Measurements from ENCODE around the gene NAALADL1. TPM values are rescaled to one million over a fixed set of nuclear protein-coding genes. Genes with fewer than 3 reads are reported as not detected.

Gene NAALADL1
- total and polyA plus RNA-seq, 9 of the 15 experiments (the other 6 are each of a cell fraction or from before 2014, with no cell fraction given) = 0.06 to 0.72 (median 0.22) TPM; not detected in 4

- no peak for ATAC-seq
- Histone ChIP-seq H3K9ac (ENCODE audit: insufficient read depth in 1 of 2, low read depth in 2 of 2, low read length in 2 of 2) (peak overlapping the region; percentile 82 to 94), H3K9me1 (ENCODE audit: control insufficient read depth, insufficient read depth, low read length) (no peaks in the 10 kb centered on the region), H3K4me2 (ENCODE audit: insufficient read depth, low read length) (peak overlapping the region; percentile 79), H3K36me3 (ENCODE audit: control insufficient read depth, insufficient read depth, low read length) (peaks cover 34% of the 10 kb centered on the region; the same call in 2 of the 3 replicates), H3K27ac (ENCODE audit: extremely low read depth, low read depth, low read length) (peak overlapping the region; percentile 96), H4K20me1 (replicated peaks; ENCODE audit: control insufficient read depth, insufficient read depth, low read length) (no peaks in the 10 kb centered on the region; the same call in 1 of the 2 replicates), H2AFZ (ENCODE audit: low read depth, low read length) (peak overlapping the region; percentile 90), H3K9me3 (replicated peaks; ENCODE audit: control insufficient read depth, insufficient read depth, low read depth, low read length) (no peaks in the 10 kb centered on the region), H3K4me3 (peak overlapping the region; percentile 89), H3K79me2 (ENCODE audit: control insufficient read depth, insufficient read depth, low read length) (peaks cover 24% of the 10 kb centered on the region), H3K27me3 (ENCODE audit: control insufficient read depth in 2 of 2, insufficient read depth in 2 of 2, low read length in 2 of 2) (no peaks in the 10 kb centered on the region), H3K4me1 (replicated peaks in 1 of 2; ENCODE audit: control insufficient read depth in 2 of 2, insufficient read depth in 2 of 2, low read length in 2 of 2) (peaks cover 10 to 51% of the 10 kb centered on the region in 2 experiments; a peak in 4 of 5 replicates)
- DNase-seq (ENCODE audit: extremely low read depth in 1 of 4, low spot score in 3 of 4) = no peak
- BruUV-seq (replicated peaks) = no TSS peak
- no peak for FAIRE-seq
- intact Hi-C loops (cut with micrococcal nuclease) (loop anchor here (2.0 kb wide), 1 partner anchor 26 kb away; the partner anchor contains the start of gene ARL2), in situ Hi-C loops (cut with MboI) (no loop called here)
- WGBS (ENCODE audit: insufficient coverage, low coverage, missing lambda C conversion rate) = 14% methylated on average over 7 of the region's 7 CpGs
- ChIA-PET CTCF (ENCODE audit: low intra/inter-chr PET ratio) (interaction anchor here (0.7 kb wide), 1 partner anchor 26 kb away, joined by 4 read pairs; no protein-coding TSS in a partner anchor), POLR2A (interaction anchor here (0.6 to 1.9 kb wide), 18 partner anchors 9 to 466 kb away, joined by 3 to 9 read pairs (median 4); partner anchors contain the start of genes ARL2, FAU, MALAT1 and MRPL49)
- 0 out of 4 replicates have a peak, but pooled peaks of 1 of the 2 experiments have one; percentile 25 for TF ChIP-seq ARNT (IDR thresholded peaks at IDR 0.05)
- peak; percentile 37; the same call in 1 of the 2 replicates for TF ChIP-seq GTF2E2 (tag; IDR thresholded peaks at IDR 0.05)
- TF ChIP-seq CTCFL (IDR thresholded peaks at IDR 0.05; ENCODE audit: borderline replicate concordance, insufficient read depth, low read depth, low read length, poor library complexity, severe bottlenecking) = no peak
- no peak for TF ChIP-seq MIER1 (IDR thresholded peaks at IDR 0.05; ENCODE audit: low read depth)
- TF ChIP-seq PCBP2 (IDR thresholded peaks at IDR 0.05; ENCODE audit: low read depth, low read length, poor library complexity, severe bottlenecking) = no peak
- TF ChIP-seq KAT7 (CRISPR knock-in tag; IDR thresholded peaks at IDR 0.05; ENCODE audit: borderline replicate concordance) = 0 out of 2 replicates have a peak, but pooled peaks have one; percentile 9
- 0 out of 2 replicates have a peak, but pooled peaks have one; percentile 6 for TF ChIP-seq GABPA (tag; conservative IDR thresholded peaks at IDR 0.05; ENCODE audit: low read depth)
- no peak for TF ChIP-seq ATF3 (IDR thresholded peaks at IDR 0.05)
- 0 out of 2 replicates have a peak, but pooled peaks have one; percentile 16 for TF ChIP-seq ATF3 (CRISPR knock-in tag; conservative IDR thresholded peaks at IDR 0.05)
- peak; percentile 26; the same call in 1 of the 2 replicates for TF ChIP-seq SMARCA4 (IDR thresholded peaks at IDR 0.05)
- 0 out of 2 replicates have a peak, but pooled peaks have one; percentile 29 for TF ChIP-seq ZNF589 (CRISPR knock-in tag; IDR thresholded peaks at IDR 0.05; ENCODE audit: low read depth)
- TF ChIP-seq ZNF197 (CRISPR knock-in tag; IDR thresholded peaks at IDR 0.05; ENCODE audit: low read depth) = 0 out of 2 replicates have a peak, but pooled peaks have one; percentile 53
- TF ChIP-seq CTBP1 (IDR thresholded peaks at IDR 0.05; ENCODE audit: borderline replicate concordance) = no peak
- no peak for TF ChIP-seq HNRNPL (IDR thresholded peaks at IDR 0.05; ENCODE audit: low read depth, low read length)
Measured at GRCh38 chr11:65040520-65040846, 17.9 kb downstream of the NAALADL1 start.

All from K562 (cell line).